HepG2 (cell line): ENCODE results near the gene CPSF7. TPM values are rescaled to one million over a fixed set of nuclear protein-coding genes. Genes with fewer than 3 reads are reported as not detected.

Source experiments
- ASH2L ChIP-seq: fragments of 300-600, 200-600 bp; sonication (generic); IDR thresholded peaks from 2 replicates; pipeline ENCODE4 v1.7.0; 2017; ENCODE audit warnings: low read depth, mild to moderate bottlenecking, moderate library complexity, mixed read lengths, low read length; ENCODE audit not compliant: insufficient read length
- IRF2 ChIP-seq: IDR thresholded peaks from 2 replicates; pipeline ENCODE4 v1.6.1; 2018; ENCODE audit warnings: missing genetic modification reagents, missing compliant biosample characterization
- NBN ChIP-seq: fragments of 450-650 bp; conservative IDR thresholded peaks from 2 replicates; pipeline ENCODE4 v1.6.1; 2017
- POGK ChIP-seq: sonication (generic); formaldehyde crosslinking; conservative IDR thresholded peaks from 2 replicates; pipeline ENCODE4 v1.8.0; 2022; ENCODE audit warnings: mild to moderate bottlenecking, moderate library complexity, missing genetic modification reagents
- SIX4 ChIP-seq: sonication (generic); formaldehyde crosslinking; IDR thresholded peaks from 2 replicates; pipeline ENCODE4 v1.4.0; 2020; ENCODE audit warnings: missing genetic modification reagents
- SNAI1 ChIP-seq: sonication (generic); formaldehyde crosslinking; IDR thresholded peaks from 2 replicates; pipeline ENCODE4 v1.5.0; 2020; ENCODE audit warnings: mild to moderate bottlenecking, missing genetic modification reagents, borderline replicate concordance
- TFE3 ChIP-seq: IDR thresholded peaks from 2 replicates; pipeline ENCODE4 v1.6.1; 2016
- TIGD3 ChIP-seq: sonication (generic); formaldehyde crosslinking; IDR thresholded peaks from 2 replicates; pipeline ENCODE4 v1.5.1; 2020; ENCODE audit warnings: mild to moderate bottlenecking, missing genetic modification reagents, borderline replicate concordance
- ZNF207 ChIP-seq: fragments of 450-650 bp; IDR thresholded peaks from 2 replicates; pipeline ENCODE4 v1.6.1; 2016; ENCODE audit warnings: antibody characterized with exemption, borderline replicate concordance
- ZNF318 ChIP-seq: sonication (generic); formaldehyde crosslinking; IDR thresholded peaks from 2 replicates; pipeline ENCODE4 v1.4.0; 2020; ENCODE audit warnings: mild to moderate bottlenecking, missing genetic modification reagents
- ZNF331 ChIP-seq: sonication (generic); formaldehyde crosslinking; IDR thresholded peaks from 2 replicates; pipeline ENCODE4 v1.4.0; 2020; ENCODE audit warnings: missing genetic modification reagents
- ZNF710 ChIP-seq: sonication (generic); formaldehyde crosslinking; IDR thresholded peaks from 2 replicates; pipeline ENCODE4 v1.5.0; 2020; ENCODE audit warnings: mild to moderate bottlenecking, missing genetic modification reagents, borderline replicate concordance
- polyA plus RNA-seq, 8 experiments: library from polyadenylated mRNA; depleted of rRNA in 3 of 8; stranded (reverse) in 7 of 8; unstranded in 1 of 8; fragments of >200 nt; fragmentation: Illumina TruSeq in 4 of 8; extraction: Trizol in 4 of 8; gene quantifications; 2 replicates each; pipeline versions ENCODE4 v1.2.1 to v1.2.3, GENCODE V29; 2011 to 2016; ENCODE audit warnings: low read depth in 4 of 8, missing spikeins in 1 of 8, mixed read lengths in 1 of 8; ENCODE audit not compliant: insufficient read depth in 1 of 8
- total RNA-seq, 5 experiments: library from RNA; depleted of rRNA; stranded (reverse); fragments of >200 nt; fragmentation: Illumina TruSeq; extraction: Trizol; gene quantifications; 2 replicates each; pipeline ENCODE4 v1.2.3, GENCODE V29; 2016; ENCODE audit warnings: low read depth in 1 of 5

Gene CPSF7
- total and polyA plus RNA-seq, 2 of the 13 experiments (the other 11 are each of a cell fraction or from before 2014, with no cell fraction given) = 34.1 to 36.8 TPM

- TF ChIP-seq ZNF318 (CRISPR knock-in tag) (no peak), ASH2L (peak; percentile 92), IRF2 (CRISPR knock-in tag) (peak; percentile 65; the same call in 1 of the 2 replicates), SIX4 (CRISPR knock-in tag) (no peak), ZNF331 (CRISPR knock-in tag) (no peak; the same call in none of the 2 replicates), TIGD3 (peak; percentile 22), ZNF710 (CRISPR knock-in tag) (peak; percentile 48; the same call in 1 of the 2 replicates), NBN (no peak), TFE3 (CRISPR knock-in tag) (peak; percentile 34; the same call in 1 of the 2 replicates), SNAI1 (CRISPR knock-in tag) (peak; percentile 59; the same call in 1 of the 2 replicates), ZNF207 (no peak), POGK (CRISPR knock-in tag) (peak; percentile 71)
These were observed at the start of gene CPSF7, which contains the start of gene SDHAF2 (continued) for GRCh38 chr11:61429691-61430582.
